GDM1 (cell line): ENCODE results near the gene OR2T8.

Source experiments
- DNase-seq: peaks from one replicate; lab custom pipeline; 2025; lab: John Stamatoyannopoulos, UW

OR2T8 gene

GRCh38 chr1:247961791-247962190 lies 41.7 kb downstream of the OR2T8 start:
- no peak for DNase-seq

- DNase-seq = no peak
Measured at GRCh38 chr1:247962911-247963588, 43.0 kb downstream of the OR2T8 start.

GRCh38 chr1:247964933-247965332 lies 44.9 kb downstream of the OR2T8 start, which contains the start of gene OR2AK2:
Gene OR2AK2 (plus strand): TSS chr1:247965233. CDS start chr1:247965377, 144 bp downstream.
- no peak for DNase-seq

- no peak for DNase-seq
Measured at GRCh38 chr1:247966532-247967204, 46.6 kb downstream of the OR2T8 start.
